K562 (cell line): ENCODE results near the gene TMEM237. TPM values are rescaled to one million over a fixed set of nuclear protein-coding genes. Genes with fewer than 3 reads are reported as not detected.

Experiments used
- EP400 ChIP-seq: fragments of 450-650 bp; IDR thresholded peaks from 2 replicates; pipeline ENCODE4 v1.6.1; 2017; ENCODE audit warnings: antibody characterized with exemption, mild to moderate bottlenecking, moderate library complexity
- GATAD2B ChIP-seq: fragments of 450-650 bp; IDR thresholded peaks from 2 replicates; pipeline ENCODE4 v1.6.1; 2017; ENCODE audit warnings: mild to moderate bottlenecking, borderline replicate concordance
- ILF3 ChIP-seq: fragments of 450-650 bp; IDR thresholded peaks from 2 replicates; pipeline ENCODE4 v1.6.1; 2018; ENCODE audit warnings: antibody characterized with exemption, mild to moderate bottlenecking, moderate library complexity, borderline replicate concordance
- MECOM ChIP-seq: fragments of 250-450 bp; sonication (Bioruptor Pico); IDR thresholded peaks from 2 replicates; pipeline ENCODE4 v1.8.0; 2022; ENCODE audit warnings: inconsistent platforms
- NBN ChIP-seq: fragments of 450-650 bp; IDR thresholded peaks from 2 replicates; pipeline ENCODE4 v1.6.1; 2016; ENCODE audit warnings: low read depth, mild to moderate bottlenecking
- NFXL1 ChIP-seq: fragments of 450-650 bp; formaldehyde crosslinking; IDR thresholded peaks from 2 replicates; pipeline ENCODE4 v1.4.0; 2021; ENCODE audit warnings: mild to moderate bottlenecking
- RBBP5 ChIP-seq: fragments of 200-600 bp; sonication (generic); IDR thresholded peaks from 2 replicates; pipeline ENCODE4 v1.6.1; 2012; ENCODE audit warnings: borderline replicate concordance, mild to moderate bottlenecking, low read length, control low read depth, inconsistent platforms; ENCODE audit not compliant: insufficient read depth, poor library complexity, severe bottlenecking
- SUPT5H ChIP-seq: fragments of 450-650 bp; IDR thresholded peaks from 2 replicates; pipeline ENCODE4 v1.6.1; 2016
- TCF7L2 ChIP-seq: fragments of 150-350 bp; IDR thresholded peaks from 2 replicates; pipeline ENCODE4 v1.6.1; 2016; ENCODE audit warnings: low read depth, mild to moderate bottlenecking, low read length, moderate library complexity
- THRAP3 ChIP-seq: fragments of 450-650 bp; IDR thresholded peaks from 2 replicates; pipeline ENCODE4 v1.6.1; 2016; ENCODE audit warnings: mild to moderate bottlenecking, inconsistent platforms, borderline replicate concordance
- TRIM24 ChIP-seq, 2 experiments: fragments of 450-650 bp; IDR thresholded peaks; 2 replicates each; pipeline ENCODE4 v1.6.1; 2016
- ZNF184 ChIP-seq: sonication (generic); formaldehyde crosslinking; IDR thresholded peaks from 2 replicates; pipeline ENCODE4 v1.5.0; 2020; ENCODE audit warnings: missing genetic modification reagents
- ZNF316 ChIP-seq: fragments of 450-650 bp; IDR thresholded peaks from 2 replicates; pipeline ENCODE4 v1.6.1; 2016
- ZNF507 ChIP-seq: conservative IDR thresholded peaks from 2 replicates; pipeline ENCODE4 v1.6.1; 2017; ENCODE audit warnings: missing genetic modification characterization, missing compliant biosample characterization
- ZNF830 ChIP-seq: fragments of 250-450 bp; sonication (Bioruptor Pico); IDR thresholded peaks from 2 replicates; pipeline ENCODE4 v1.5.0; 2021; ENCODE audit warnings: mild to moderate bottlenecking
- polyA plus RNA-seq, 8 experiments: library from polyadenylated mRNA; depleted of rRNA in 4 of 8; stranded (reverse) in 5 of 8; unstranded in 3 of 8; fragments of >200 nt; fragmentation: Nextera tagmentation in 2 of 8; fragmentation: Illumina TruSeq in 1 of 8; extraction: Ambion mirVana in 2 of 8; extraction: Trizol in 1 of 8; gene quantifications; 2 replicates each; pipeline versions ENCODE4 v1.2.1 to v1.2.3, GENCODE V29; 2011 to 2014; ENCODE audit warnings: inconsistent platforms in 1 of 8, missing spikeins in 1 of 8
- total RNA-seq, 7 experiments: library from RNA; depleted of rRNA in 6 of 7; stranded (reverse); fragments of >200 nt in 6 of 7; fragmentation: Illumina TruSeq in 2 of 7; extraction: Trizol in 2 of 7; gene quantifications; 2 replicates each; pipeline versions ENCODE4 v1.2.1 to v1.2.3, GENCODE V29; 2011 to 2021; ENCODE audit warnings: low replicate concordance in 1 of 7
- TF ChIP-seq, protein P1 (sequence below): fragments of 450-650 bp; IDR thresholded peaks from 2 replicates; pipeline ENCODE4 v1.6.1; 2014; ENCODE audit warnings: low read depth, mild to moderate bottlenecking, moderate library complexity, borderline replicate concordance
- TF ChIP-seq, protein P2 (sequence below): fragments of 250-450 bp; sonication (Bioruptor Pico); IDR thresholded peaks from 2 replicates; pipeline ENCODE4 v1.5.0; 2021
- TF ChIP-seq, protein P3 (sequence below): fragments of 250-450 bp; sonication (Bioruptor Pico); IDR thresholded peaks from 2 replicates; pipeline ENCODE4 v1.5.0; 2020; ENCODE audit warnings: mild to moderate bottlenecking, borderline replicate concordance
- TF ChIP-seq, protein P4 (sequence below): sonication (generic); formaldehyde crosslinking; IDR thresholded peaks from 2 replicates; pipeline ENCODE4 v1.8.0; 2023; ENCODE audit warnings: mild to moderate bottlenecking, missing genetic modification reagents

The TMEM237 gene
- total and polyA plus RNA-seq, 9 of the 15 experiments (the other 6 are each of a cell fraction or from before 2014, with no cell fraction given) = 6.2 to 25.6 (median 17.9) TPM

DNA sequence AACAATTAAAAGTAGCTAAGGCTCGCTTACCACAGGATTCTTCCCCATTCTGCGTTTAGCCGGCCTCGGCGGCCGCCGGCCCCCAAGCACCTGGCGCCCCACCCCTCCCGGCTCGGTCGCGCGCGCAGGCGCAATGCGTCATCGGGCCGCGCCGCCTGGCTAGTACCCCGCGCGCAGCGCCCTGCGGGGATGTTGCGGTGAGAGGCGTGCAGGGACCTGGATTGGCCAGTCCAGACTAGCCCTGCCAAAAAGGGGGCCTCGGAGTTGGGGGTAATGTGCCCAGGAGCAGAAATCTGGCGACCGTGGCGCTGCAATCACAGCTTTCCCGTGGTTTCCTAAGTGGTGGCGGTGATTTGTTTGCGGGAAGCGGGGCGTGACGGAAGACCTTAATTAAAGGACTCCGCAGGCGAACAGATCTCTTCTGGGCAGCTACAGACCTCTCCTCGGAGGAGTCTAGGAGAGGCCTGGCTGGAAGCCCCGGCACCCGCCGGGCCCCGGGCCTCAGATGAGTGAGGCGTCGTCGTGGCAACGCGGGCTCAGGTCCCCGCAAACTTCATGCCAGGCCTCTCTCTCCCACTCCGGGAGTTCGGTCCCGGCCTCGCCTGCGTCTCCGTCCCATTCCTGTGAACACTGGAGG is 606 bp downstream of the TMEM237 start (continued):
- TF ChIP-seq, protein P1, sequence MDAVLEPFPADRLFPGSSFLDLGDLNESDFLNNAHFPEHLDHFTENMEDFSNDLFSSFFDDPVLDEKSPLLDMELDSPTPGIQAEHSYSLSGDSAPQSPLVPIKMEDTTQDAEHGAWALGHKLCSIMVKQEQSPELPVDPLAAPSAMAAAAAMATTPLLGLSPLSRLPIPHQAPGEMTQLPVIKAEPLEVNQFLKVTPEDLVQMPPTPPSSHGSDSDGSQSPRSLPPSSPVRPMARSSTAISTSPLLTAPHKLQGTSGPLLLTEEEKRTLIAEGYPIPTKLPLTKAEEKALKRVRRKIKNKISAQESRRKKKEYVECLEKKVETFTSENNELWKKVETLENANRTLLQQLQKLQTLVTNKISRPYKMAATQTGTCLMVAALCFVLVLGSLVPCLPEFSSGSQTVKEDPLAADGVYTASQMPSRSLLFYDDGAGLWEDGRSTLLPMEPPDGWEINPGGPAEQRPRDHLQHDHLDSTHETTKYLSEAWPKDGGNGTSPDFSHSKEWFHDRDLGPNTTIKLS = peak; percentile 40; the same call in 1 of the 2 replicates
- TF ChIP-seq MECOM (CRISPR knock-in tag) = no peak
- TF ChIP-seq TRIM24 (IDR thresholded peaks at IDR 0.05) = no peak
- TF ChIP-seq RBBP5 = peak; percentile 84
- no peak for TF ChIP-seq ZNF507 (tag)
- TF ChIP-seq, protein P2, sequence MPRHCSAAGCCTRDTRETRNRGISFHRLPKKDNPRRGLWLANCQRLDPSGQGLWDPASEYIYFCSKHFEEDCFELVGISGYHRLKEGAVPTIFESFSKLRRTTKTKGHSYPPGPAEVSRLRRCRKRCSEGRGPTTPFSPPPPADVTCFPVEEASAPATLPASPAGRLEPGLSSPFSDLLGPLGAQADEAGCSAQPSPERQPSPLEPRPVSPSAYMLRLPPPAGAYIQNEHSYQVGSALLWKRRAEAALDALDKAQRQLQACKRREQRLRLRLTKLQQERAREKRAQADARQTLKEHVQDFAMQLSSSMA (CRISPR knock-in tag) = no peak
- no peak for TF ChIP-seq NBN
- peak; percentile 48; the same call in 1 of the 2 replicates for TF ChIP-seq ZNF830 (CRISPR knock-in tag)
- TF ChIP-seq, protein P3, sequence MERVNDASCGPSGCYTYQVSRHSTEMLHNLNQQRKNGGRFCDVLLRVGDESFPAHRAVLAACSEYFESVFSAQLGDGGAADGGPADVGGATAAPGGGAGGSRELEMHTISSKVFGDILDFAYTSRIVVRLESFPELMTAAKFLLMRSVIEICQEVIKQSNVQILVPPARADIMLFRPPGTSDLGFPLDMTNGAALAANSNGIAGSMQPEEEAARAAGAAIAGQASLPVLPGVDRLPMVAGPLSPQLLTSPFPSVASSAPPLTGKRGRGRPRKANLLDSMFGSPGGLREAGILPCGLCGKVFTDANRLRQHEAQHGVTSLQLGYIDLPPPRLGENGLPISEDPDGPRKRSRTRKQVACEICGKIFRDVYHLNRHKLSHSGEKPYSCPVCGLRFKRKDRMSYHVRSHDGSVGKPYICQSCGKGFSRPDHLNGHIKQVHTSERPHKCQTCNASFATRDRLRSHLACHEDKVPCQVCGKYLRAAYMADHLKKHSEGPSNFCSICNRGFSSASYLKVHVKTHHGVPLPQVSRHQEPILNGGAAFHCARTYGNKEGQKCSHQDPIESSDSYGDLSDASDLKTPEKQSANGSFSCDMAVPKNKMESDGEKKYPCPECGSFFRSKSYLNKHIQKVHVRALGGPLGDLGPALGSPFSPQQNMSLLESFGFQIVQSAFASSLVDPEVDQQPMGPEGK = 0 out of 2 replicates have a peak, but pooled peaks have one; percentile 26
- peak; percentile 70; the same call in 1 of the 2 replicates for TF ChIP-seq EP400
- no peak for TF ChIP-seq TCF7L2
- no peak for TF ChIP-seq NFXL1 (CRISPR knock-in tag)
- TF ChIP-seq, protein P4, sequence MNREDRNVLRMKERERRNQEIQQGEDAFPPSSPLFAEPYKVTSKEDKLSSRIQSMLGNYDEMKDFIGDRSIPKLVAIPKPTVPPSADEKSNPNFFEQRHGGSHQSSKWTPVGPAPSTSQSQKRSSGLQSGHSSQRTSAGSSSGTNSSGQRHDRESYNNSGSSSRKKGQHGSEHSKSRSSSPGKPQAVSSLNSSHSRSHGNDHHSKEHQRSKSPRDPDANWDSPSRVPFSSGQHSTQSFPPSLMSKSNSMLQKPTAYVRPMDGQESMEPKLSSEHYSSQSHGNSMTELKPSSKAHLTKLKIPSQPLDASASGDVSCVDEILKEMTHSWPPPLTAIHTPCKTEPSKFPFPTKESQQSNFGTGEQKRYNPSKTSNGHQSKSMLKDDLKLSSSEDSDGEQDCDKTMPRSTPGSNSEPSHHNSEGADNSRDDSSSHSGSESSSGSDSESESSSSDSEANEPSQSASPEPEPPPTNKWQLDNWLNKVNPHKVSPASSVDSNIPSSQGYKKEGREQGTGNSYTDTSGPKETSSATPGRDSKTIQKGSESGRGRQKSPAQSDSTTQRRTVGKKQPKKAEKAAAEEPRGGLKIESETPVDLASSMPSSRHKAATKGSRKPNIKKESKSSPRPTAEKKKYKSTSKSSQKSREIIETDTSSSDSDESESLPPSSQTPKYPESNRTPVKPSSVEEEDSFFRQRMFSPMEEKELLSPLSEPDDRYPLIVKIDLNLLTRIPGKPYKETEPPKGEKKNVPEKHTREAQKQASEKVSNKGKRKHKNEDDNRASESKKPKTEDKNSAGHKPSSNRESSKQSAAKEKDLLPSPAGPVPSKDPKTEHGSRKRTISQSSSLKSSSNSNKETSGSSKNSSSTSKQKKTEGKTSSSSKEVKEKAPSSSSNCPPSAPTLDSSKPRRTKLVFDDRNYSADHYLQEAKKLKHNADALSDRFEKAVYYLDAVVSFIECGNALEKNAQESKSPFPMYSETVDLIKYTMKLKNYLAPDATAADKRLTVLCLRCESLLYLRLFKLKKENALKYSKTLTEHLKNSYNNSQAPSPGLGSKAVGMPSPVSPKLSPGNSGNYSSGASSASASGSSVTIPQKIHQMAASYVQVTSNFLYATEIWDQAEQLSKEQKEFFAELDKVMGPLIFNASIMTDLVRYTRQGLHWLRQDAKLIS (CRISPR knock-in tag) = no peak
- no peak for TF ChIP-seq THRAP3
- 0 out of 2 replicates have a peak, but pooled peaks have one; percentile 47 for TF ChIP-seq GATAD2B
- peak; percentile 77 for TF ChIP-seq SUPT5H
- TF ChIP-seq ZNF316 = no peak
- no peak for TF ChIP-seq ZNF184
- no peak for TF ChIP-seq ILF3
